Upper lobe of right lung (tissue), 1 donor: ENCODE measurements around the gene TMEM235. TPM values are rescaled to one million over a fixed set of nuclear protein-coding genes. Genes with fewer than 3 reads are reported as not detected.
A peak's percentile ranks its signal among the peaks of the same experiment; 100 is the strongest.

Experiments
- ATAC-seq: fragments of 200-7000 bp; cut with Tn5 transposase; one replicate; pipeline ENCODE4 v1.9.1; 2020; ENCODE audit warnings: mild to moderate bottlenecking, moderate library complexity
- DNase-seq: peaks from one replicate; pipeline ENCODE4 v3.0.0-alpha.2; 2020
- H3K27ac ChIP-seq: fragments of 200-600 bp; one replicate; pipeline ENCODE4 v1.8.0; 2022
- H3K27me3 ChIP-seq: fragments of 200-600 bp; one replicate; pipeline ENCODE4 v1.8.0; 2022; ENCODE audit warnings: mild to moderate bottlenecking
- H3K36me3 ChIP-seq: fragments of 200-600 bp; one replicate; pipeline ENCODE4 v1.8.0; 2022
- H3K4me1 ChIP-seq: fragments of 200-600 bp; one replicate; pipeline ENCODE4 v1.8.0; 2022
- H3K4me3 ChIP-seq: fragments of 200-600 bp; one replicate; pipeline ENCODE4 v1.8.0; 2022; ENCODE audit warnings: mild to moderate bottlenecking
- H3K9me3 ChIP-seq: fragments of 200-600 bp; one replicate; pipeline ENCODE4 v1.8.0; 2022
- intact Hi-C: fragments of 100-400 bp; cut with DNase I; formaldehyde crosslinking; loops from one replicate; pipeline ENCODE4 v1.11.0; 2022
- total RNA-seq: library from RNA; stranded (reverse); fragmentation: NEBNext Ultra II Directional; extraction: Animal tissue kit (Norgen Biotek cat#: 25700); gene quantifications from one replicate; pipeline ENCODE4 v1.2.1, GENCODE V29; 2021
- TF ChIP-seq, protein P1 (sequence below): fragments of 200-600 bp; IDR thresholded peaks from one replicate; pipeline ENCODE4 v1.8.0; 2022; ENCODE audit warnings: antibody characterized with exemption
- donor health status: DM: no; HTN: yes; CAD: no; lungs with severe emphysema.

Gene TMEM235
- total RNA-seq, 1 donor from 2014 or later = not detected

DNA sequence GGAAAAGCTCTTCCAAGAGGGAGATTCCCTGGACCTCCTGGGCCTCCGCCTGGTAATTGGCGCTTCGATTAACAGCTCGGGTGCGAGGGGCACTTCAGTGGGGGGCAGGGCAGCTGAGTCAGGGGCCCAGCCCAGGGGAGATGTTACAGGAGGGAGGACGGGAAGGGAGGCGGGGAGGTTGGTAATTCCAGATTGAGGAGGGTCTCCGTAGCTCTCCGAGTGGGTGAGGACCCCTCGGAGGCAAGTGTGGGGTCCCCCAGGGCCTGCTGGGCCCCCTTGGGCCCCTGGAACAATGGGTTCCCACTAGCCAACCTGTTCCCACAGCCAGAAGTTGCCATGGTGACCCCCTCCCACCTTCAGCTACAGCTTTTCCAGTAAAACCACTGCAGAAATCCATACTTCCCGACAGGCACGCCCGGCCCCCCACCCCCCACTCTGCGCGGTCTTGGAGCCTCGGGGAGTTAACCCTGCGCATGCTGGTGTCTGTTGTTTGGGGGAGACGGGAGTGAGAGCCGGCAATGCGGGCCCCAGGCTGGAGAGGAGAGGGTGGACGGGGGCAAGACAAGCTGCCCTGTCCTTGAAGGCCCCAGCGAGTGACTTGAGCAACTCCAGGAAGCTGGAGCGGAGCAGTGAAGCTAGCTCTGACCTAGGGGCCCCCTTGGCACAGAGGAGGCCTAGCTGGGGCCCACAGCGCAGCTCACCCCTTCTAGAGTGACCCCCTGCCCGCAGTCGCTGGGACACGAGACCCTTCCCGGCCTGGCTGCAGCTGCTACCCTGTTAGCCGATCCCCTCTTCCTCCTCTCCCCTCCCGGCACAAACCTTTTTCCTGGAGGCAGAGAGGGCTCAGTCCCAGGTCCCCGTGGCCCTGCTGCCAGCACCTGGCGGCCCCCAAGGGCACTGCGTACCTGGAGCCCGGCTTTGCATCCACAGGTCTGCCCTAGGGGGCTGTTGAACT lies 37.8 kb downstream of the TMEM235 start:
- intact Hi-C loops = no loop called here
- Histone ChIP-seq H3K4me1 (peaks cover 44% of the 10 kb centered on the region), H3K4me3 (no peak overlapping the region), H3K27me3 (peaks cover 5% of the 10 kb centered on the region), H3K9me3 (no peaks in the 10 kb centered on the region), H3K36me3 (no peaks in the 10 kb centered on the region), H3K27ac (no peak overlapping the region)
- DNase-seq (peak; percentile 73), ATAC-seq (peak; percentile 1)
- TF ChIP-seq, protein P1, sequence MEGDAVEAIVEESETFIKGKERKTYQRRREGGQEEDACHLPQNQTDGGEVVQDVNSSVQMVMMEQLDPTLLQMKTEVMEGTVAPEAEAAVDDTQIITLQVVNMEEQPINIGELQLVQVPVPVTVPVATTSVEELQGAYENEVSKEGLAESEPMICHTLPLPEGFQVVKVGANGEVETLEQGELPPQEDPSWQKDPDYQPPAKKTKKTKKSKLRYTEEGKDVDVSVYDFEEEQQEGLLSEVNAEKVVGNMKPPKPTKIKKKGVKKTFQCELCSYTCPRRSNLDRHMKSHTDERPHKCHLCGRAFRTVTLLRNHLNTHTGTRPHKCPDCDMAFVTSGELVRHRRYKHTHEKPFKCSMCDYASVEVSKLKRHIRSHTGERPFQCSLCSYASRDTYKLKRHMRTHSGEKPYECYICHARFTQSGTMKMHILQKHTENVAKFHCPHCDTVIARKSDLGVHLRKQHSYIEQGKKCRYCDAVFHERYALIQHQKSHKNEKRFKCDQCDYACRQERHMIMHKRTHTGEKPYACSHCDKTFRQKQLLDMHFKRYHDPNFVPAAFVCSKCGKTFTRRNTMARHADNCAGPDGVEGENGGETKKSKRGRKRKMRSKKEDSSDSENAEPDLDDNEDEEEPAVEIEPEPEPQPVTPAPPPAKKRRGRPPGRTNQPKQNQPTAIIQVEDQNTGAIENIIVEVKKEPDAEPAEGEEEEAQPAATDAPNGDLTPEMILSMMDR = no peak

DNA sequence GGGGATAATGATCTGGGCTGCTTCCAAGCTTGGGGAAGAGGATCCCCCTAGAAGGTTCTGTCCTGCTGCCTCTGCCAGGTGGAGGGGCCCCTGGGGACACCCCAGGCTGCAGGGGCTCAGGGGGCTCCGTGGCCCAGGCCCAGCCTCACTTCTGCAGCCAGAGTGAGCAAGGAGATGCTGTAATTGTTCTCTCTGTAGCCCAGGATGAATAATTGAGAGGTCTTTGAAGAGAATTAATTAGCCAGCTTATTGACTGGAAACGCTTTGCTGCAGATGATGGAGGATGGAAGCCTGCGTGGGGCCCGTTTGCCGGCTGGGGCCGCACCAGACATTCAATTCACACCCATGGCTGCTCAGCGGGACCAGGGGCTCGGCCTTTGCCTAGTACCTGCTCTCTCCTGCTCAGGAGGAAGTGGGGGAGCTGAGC lies 38.5 kb downstream of the TMEM235 start:
- Histone ChIP-seq H3K4me1 (peaks cover 44% of the 10 kb centered on the region), H3K27me3 (peaks cover 5% of the 10 kb centered on the region), H3K36me3 (no peaks in the 10 kb centered on the region), H3K4me3 (no peak overlapping the region), H3K27ac (no peak overlapping the region), H3K9me3 (no peaks in the 10 kb centered on the region)
- ATAC-seq (no peak), DNase-seq (no peak)
- intact Hi-C loops = no loop called here
- TF ChIP-seq, protein P1 = no peak

DNA sequence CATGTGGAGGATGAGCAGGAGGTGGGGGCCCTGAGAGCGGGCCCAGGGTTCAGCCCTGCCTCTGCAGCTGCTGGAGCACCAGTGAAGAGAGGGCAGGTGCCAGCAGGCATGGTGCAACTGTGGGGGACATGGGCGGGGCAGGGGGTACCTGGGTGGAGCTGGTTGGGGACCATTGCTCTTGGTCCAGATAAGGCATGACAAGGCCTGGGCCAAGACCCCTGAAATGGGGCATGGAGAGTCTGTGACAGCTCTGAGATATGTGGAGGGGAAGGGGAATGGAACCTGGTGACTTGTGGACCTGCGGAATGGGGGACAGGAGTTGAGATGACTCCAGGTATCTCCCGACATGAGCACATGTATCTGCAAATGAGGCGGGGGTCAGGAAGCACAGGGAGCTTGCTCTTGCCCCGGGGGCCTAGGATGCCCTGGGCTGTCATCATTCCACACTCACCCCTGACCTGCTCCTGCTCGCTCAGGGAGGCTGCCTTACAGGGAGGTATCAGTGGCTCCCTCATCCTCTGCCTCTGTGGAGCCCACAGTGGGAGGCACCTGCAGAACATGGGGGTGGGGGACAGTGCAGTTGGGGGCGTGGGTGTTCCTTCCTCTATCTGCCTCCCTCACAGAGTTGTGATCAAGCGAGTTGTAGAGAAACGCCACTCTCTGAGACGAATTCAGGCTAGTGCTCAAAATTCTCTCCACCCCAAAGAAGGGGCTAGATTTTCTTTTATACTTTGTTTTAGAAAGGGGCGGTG lies 40.2 kb downstream of the TMEM235 start:
- peaks cover 35% of the 10 kb centered on the region for H3K4me1 ChIP-seq
- no peak for DNase-seq
- H3K27ac ChIP-seq = no peak overlapping the region
- H3K9me3 ChIP-seq = no peaks in the 10 kb centered on the region
- intact Hi-C loops = no loop called here
- ATAC-seq = no peak
- TF ChIP-seq, protein P1 = no peak
- peaks cover 5% of the 10 kb centered on the region for H3K27me3 ChIP-seq
- H3K4me3 ChIP-seq = no peak overlapping the region
- H3K36me3 ChIP-seq = no peaks in the 10 kb centered on the region

DNA sequence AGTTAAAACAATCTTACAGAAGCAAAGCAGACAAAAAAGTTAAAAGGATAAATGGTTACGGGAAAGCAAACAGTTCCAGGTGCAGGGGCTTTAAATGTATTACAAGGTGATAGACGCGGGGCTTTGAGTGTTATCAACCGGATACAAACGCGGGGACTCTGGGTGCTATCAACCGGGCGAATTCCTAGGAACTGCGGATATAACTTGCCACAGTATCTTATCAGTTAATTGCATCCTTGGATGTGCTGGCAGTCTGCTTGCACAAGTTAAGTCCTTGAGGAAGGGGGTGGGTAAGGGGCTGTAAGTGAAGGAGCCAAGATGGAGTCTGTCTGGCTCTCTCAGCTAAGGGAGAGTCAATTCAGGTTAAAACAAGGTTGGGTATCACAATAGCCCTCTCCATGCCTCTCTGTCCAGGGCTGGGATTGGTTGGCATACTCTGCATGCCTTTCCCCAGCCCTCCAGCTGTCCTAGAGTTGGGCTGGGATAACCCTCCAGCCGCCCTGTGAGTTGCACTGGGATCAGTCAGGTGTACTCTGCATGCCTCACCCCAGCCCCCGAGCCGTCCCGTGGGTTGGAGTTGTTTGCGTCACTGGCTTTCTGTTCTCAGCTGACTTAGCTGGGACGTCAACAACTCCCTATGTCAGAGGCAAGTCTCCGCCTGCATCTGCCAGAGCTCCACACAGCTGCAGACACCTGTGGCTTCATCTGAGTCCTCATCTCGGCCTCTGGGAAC lies 40.9 kb downstream of the TMEM235 start:
- intact Hi-C loops = no loop called here
- TF ChIP-seq, protein P1 = no peak
- Histone ChIP-seq H3K9me3 (no peaks in the 10 kb centered on the region), H3K27me3 (peaks cover 5% of the 10 kb centered on the region), H3K27ac (peak overlapping the region; percentile 47), H3K4me3 (no peak overlapping the region), H3K36me3 (no peaks in the 10 kb centered on the region), H3K4me1 (peaks cover 32% of the 10 kb centered on the region)
- ATAC-seq = peak; percentile 90
- DNase-seq = peak; percentile 89

DNA sequence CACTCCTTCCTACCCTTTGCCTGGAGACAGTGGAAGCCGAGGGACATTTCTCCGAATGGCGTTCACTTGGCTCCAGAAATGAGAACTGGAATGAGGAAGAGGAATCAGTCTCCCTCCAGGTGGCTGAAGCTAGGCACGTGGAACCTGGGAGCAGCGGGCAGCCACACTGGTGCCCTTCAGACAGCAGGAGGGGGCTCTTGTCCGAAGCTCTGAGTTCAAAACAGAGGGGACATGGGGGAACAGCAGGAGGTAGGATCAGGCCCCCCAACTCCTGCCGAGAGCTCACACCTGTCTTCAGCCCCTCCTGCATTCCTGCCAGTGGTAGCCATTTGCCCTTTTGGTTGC lies 41.5 kb downstream of the TMEM235 start:
- H3K4me1 ChIP-seq = peaks cover 32% of the 10 kb centered on the region
- H3K36me3 ChIP-seq = no peaks in the 10 kb centered on the region
- peak overlapping the region; percentile 47 for H3K27ac ChIP-seq
- intact Hi-C loops = no loop called here
- peaks cover 5% of the 10 kb centered on the region for H3K27me3 ChIP-seq
- ATAC-seq (no peak), DNase-seq (no peak)
- TF ChIP-seq, protein P1 = no peak
- H3K9me3 ChIP-seq = no peaks in the 10 kb centered on the region
- no peak overlapping the region for H3K4me3 ChIP-seq
